Measurements from ENCODE around the gene DNAAF9. TPM values are rescaled to one million over a fixed set of nuclear protein-coding genes. Genes with fewer than 3 reads are reported as not detected.
A peak's percentile ranks its signal among the peaks of the same experiment; 100 is the strongest.

DNAAF9 gene
- total and polyA plus RNA-seq, 2 of the 8 experiments (the other 6 are each of a cell fraction or from before 2014, with no cell fraction given) = 2.6 to 5.7 TPM

DNA sequence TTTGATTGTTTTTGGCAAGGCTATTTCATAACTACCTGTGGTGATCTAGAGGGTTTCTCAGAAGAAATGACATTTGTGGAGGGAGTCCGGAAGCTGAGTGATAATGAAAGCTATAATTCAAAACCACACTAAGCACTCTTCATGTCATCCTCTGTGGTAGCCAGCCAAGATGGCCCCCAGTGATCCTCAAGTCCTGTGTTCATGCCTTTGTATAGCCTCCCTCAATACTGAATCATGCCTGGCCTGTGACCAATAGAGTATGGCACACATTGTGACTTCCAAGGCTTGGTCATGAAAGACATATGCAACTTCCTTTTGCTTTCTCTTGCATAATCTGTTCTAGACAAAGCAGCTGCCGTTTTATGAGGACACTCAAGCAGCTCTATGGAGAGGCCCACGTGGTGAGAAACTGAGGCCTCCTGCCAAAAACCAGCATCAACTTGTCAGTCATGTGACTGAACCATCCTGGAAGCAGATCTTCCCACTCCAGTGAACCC lies 12.8 kb upstream of the DNAAF9 start:
- TF ChIP-seq RXRA (IDR thresholded peaks at IDR 0.05; ENCODE audit: insufficient read depth, low read depth, low read length) (no peak), KDM5A (IDR thresholded peaks at IDR 0.05; ENCODE audit: low read length) (no peak), BCL11A (IDR thresholded peaks at IDR 0.05; ENCODE audit: low read depth in 2 of 2, low read length in 2 of 2) (no peak)
- Histone ChIP-seq H3K9ac (replicated peaks in 1 of 4; ENCODE audit: extremely low read depth in 1 of 4, low read depth in 3 of 4, low read length in 3 of 4) (no peak overlapping the region), H4K91ac (replicated peaks; ENCODE audit: insufficient read length, low read length) (no peak overlapping the region), H3K4me3 (ENCODE audit: extremely low read depth in 1 of 4, insufficient read depth in 2 of 4, low read depth in 3 of 4, low read length in 4 of 4) (no peak overlapping the region), H4K5ac (ENCODE audit: insufficient read length, low read depth, low read length) (no peak overlapping the region), H3K27ac (ENCODE audit: low read depth, low read length) (no peak overlapping the region), H3K36me3 (ENCODE audit: control insufficient read depth in 2 of 4, insufficient read depth in 4 of 4, low read length in 3 of 4) (no peaks in the 10 kb centered on the region), H2AFZ (ENCODE audit: low read length) (no peak overlapping the region), H3K27me3 (replicated peaks in 1 of 4; ENCODE audit: control insufficient read depth in 3 of 4, extremely low read depth in 1 of 4, insufficient read depth in 3 of 4, low read length in 3 of 4) (no peaks in the 10 kb centered on the region), H2AK5ac (ENCODE audit: low read depth, low read length) (no peak overlapping the region), H2BK120ac (replicated peaks; ENCODE audit: low read depth, low read length) (no peak overlapping the region), H3K4me1 (replicated peaks in 1 of 4; ENCODE audit: control insufficient read depth in 3 of 4, insufficient read depth in 4 of 4, low read length in 3 of 4) (peaks cover 0 to 4% (median 0%) of the 10 kb centered on the region in 4 experiments; a peak in 1 of 7 replicates), H2BK15ac (ENCODE audit: low read length) (no peak overlapping the region), H3K4me2 (ENCODE audit: insufficient read depth in 1 of 2, low read depth in 2 of 2, low read length in 2 of 2) (no peak overlapping the region), H3K79me1 (ENCODE audit: low read depth, low read length) (no peaks in the 10 kb centered on the region), H3K23me2 (ENCODE audit: low read depth, low read length) (peaks cover 2% of the 10 kb centered on the region; the same call in 1 of the 2 replicates), H3K23ac (ENCODE audit: insufficient read length) (no peak overlapping the region), H4K20me1 (replicated peaks in 1 of 2; ENCODE audit: control insufficient read depth in 1 of 2, insufficient read depth in 2 of 2, low read length in 2 of 2) (no peaks in the 10 kb centered on the region), H4K8ac (ENCODE audit: extremely low read depth, insufficient read depth, low read length) (no peak overlapping the region; the same call in 1 of the 2 replicates), H3K56ac (replicated peaks; ENCODE audit: insufficient read length, low read depth, low read length) (no peak overlapping the region), H3K79me2 (ENCODE audit: control insufficient read depth in 1 of 2, insufficient read depth in 2 of 2, low read length in 2 of 2) (no peaks in the 10 kb centered on the region), H2BK20ac (ENCODE audit: low read length) (0 out of 2 replicates have a peak overlapping the region, but pooled peaks have one; percentile 1), H2BK12ac (ENCODE audit: low read depth, low read length) (no peak overlapping the region), H3K18ac (ENCODE audit: extremely low read depth, low read length) (no peak overlapping the region), H3K4ac (replicated peaks; ENCODE audit: insufficient read length, low read depth, low read length) (no peak overlapping the region), H3K14ac (ENCODE audit: insufficient read length) (no peak overlapping the region), H2BK5ac (ENCODE audit: low read depth, low read length) (no peak overlapping the region), H3K9me3 (ENCODE audit: insufficient read depth in 2 of 2, low read depth in 1 of 2, low read length in 1 of 2) (peaks cover 4 to 7% of the 10 kb centered on the region in 2 experiments; a peak in 3 of 4 replicates)
- ChIA-PET POLR2A (ENCODE audit: partially characterized antibody) (no interaction called here), CTCF (ENCODE audit: partially characterized antibody) (interaction anchor here (0.8 kb wide), 1 partner anchor 14 kb away, joined by 5 read pairs; no protein-coding TSS in a partner anchor)
- no peak for FAIRE-seq
- 83% methylated on average over 3 of the region's 3 CpGs; no CpG with 5 or more reads in 1 of the 2 experiments for WGBS, 2 experiments (ENCODE audit: extremely low coverage in 1 of 2, insufficient coverage in 1 of 2, insufficient read length in 1 of 2, insufficient replicate concordance in 2 of 2, low coverage in 1 of 2, low lambda C conversion rate in 2 of 2, missing lambda C conversion rate in 1 of 2)
- no peak for DNase-seq (ENCODE audit: low read depth in 1 of 2, low spot score in 2 of 2)
